HG03025 (cell line): Measurements from ENCODE around the gene INHA.

Experiments
- ATAC-seq: cut with Tn5 transposase; IDR thresholded peaks from one replicate; pipeline ENCODE4 v1.9.1; 2021; ENCODE audit warnings: mild to moderate bottlenecking, moderate library complexity; ENCODE audit not compliant: unreplicated experiment, low FRiP score

The INHA gene, protein sequence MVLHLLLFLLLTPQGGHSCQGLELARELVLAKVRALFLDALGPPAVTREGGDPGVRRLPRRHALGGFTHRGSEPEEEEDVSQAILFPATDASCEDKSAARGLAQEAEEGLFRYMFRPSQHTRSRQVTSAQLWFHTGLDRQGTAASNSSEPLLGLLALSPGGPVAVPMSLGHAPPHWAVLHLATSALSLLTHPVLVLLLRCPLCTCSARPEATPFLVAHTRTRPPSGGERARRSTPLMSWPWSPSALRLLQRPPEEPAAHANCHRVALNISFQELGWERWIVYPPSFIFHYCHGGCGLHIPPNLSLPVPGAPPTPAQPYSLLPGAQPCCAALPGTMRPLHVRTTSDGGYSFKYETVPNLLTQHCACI

DNA sequence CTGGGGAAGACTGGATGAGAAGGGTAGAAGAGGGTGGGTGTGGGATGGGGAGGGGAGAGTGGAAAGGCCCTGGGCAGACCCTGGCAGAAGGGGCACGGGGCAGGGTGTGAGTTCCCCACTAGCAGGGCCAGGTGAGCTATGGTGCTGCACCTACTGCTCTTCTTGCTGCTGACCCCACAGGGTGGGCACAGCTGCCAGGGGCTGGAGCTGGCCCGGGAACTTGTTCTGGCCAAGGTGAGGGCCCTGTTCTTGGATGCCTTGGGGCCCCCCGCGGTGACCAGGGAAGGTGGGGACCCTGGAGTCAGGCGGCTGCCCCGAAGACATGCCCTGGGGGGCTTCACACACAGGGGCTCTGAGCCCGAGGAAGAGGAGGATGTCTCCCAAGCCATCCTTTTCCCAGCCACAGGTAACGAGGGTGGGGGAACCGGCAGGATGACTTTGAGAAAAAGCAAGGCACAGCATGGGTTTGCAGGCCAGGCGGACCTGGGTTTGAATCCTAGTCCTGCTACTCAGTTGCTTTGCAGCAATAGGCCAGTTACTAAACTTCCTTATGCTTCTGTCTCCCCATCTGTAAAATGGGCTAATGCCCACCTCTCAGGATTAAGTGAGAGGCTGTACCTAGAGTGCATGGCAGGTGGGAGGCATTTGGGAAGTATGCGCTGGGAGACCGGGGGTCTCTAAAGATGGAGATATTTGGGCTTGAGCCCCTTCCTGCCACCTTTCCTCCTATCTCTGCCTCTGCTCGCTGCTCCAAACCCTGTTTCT lies at the start of gene INHA:
INHA (plus strand) TSS at position 74 of the 765 bp plus-strand sequence; CDS start at position 139, 65 bp downstream.
- no peak for ATAC-seq

DNA sequence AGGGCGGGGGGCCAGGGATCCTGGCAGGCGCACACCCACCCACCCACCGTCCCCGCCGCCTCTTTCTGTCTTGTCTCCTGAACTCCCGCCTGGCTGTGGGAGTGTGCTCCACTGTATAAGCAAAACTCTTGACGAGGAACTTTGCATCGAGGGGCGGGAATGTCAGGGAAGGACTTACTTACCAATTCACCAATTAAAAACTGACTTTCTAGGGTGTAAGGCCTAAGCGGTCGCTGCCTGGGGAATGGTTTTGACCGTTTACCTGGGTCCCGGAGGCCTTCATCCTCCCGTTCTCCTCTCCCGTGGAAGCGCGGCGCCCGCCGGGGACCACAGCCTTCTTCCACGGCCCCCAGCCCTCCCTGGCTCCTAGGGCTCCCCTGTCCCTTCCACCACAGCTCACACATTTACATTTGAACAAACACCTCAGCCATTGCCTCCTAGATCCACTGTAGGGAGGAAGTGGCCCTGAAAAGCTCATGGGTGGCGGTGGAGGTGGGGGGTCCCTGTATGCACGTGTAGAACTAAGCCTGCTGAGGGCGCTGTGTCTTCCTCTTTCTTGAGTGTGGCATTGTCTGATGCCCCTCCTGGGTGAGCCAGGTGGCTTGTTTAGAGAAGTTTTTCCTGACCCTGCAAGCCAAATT lies 49.0 kb upstream of the INHA start:
- ATAC-seq: no peak

- ATAC-seq: no peak
Measured at GRCh38 chr2:219524817-219525216, 47.3 kb upstream of the INHA start.

- no peak for ATAC-seq
Measured at GRCh38 chr2:219525533-219526232, 46.4 kb upstream of the INHA start.

DNA sequence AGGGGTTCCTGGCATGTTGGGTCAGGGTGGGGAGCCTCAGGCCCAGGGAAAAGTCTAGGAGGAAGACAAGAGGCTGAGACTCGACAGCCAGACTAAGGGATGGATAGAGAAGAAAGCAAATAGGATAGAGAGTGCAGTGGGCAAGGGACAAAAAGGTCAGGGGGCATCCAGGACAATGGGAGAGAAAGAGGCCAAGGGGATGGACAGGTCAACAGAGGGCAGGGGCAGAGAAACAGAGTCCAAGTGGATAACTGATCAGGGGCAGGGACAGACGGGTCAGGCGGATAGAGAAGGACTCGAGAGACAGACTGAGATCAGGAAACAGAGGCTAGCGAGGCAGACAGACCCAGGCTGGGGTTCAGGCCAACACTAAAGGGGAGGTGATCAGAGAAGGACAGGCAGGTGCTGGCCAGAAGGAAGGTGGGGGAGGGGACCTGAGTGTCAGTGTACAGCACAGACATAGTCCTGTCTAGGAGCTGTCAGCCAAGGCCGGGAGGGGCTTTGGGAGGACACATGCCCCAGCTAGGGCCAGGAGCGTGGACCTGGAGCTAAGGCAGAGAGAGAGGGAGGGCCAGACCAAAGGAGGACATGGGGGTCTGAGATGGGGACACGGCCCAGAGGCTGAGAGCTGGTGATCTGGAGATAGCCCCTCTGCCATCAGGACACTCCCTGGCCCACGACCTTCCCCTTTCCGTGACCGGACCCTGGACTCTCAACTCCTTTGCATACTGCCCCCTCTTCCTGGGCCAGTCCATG lies 45.6 kb upstream of the INHA start:
- no peak for ATAC-seq

DNA sequence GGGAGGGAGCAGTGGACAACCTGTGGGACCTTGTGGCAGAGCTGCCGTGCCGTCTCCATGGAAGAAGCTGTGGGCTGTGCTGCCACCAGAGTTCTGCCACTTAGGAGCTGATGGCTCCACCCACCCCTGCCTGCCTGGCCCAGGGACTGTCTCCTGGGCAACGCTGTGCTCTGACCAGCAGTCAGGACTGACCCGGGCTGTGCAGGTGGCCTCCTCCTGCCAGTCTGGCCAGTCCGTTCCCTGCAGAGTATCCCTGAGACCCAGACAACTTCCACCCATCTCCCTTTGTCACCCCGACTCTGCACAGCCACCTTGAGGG lies 45.1 kb upstream of the INHA start:
- no peak for ATAC-seq

- ATAC-seq: no peak
Measured at GRCh38 chr2:219527472-219527871, 44.6 kb upstream of the INHA start.

DNA sequence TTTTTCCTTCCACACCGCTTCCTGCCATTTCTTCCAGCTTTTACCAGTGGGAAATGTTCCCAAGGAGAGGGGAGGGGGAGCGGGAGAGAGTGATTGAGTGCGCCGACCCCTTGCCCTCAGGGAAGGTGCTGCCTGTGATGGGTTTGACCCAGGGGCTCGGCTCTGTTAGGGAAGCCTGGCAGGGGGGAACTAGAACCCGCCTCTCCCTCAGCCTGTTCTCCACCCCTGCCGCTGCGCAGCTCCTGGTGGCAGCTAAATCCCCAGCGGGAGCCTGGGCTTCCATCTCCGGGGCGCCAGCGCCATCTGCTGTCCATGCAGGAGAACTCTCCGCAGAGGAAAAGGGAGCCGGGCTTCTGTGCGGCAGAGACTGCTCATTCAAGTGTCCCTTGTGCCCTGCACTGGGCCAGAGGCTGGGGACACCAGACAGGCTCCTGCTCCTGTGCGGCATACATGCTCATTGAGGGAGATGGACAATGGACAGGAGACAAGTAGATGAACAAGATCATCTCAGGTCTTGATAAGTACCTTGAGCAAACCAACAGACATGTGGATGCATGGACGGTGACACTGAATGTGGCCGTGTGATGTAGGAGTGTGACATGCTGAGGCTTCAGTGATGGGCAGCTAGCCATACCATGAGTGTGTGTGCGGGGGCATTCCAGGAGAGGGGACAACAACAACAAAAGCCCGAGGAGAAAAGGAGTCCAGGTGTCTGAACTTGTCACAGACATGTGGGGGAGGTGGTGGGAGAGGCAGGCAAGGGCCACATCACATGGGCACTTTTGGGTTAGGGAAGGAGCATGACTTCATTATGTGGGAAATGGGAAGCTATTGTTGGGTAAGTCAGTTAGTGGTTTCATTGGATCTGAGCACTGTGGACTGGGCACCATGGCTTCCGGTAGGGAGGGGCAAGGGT lies 41.8 kb upstream of the INHA start:
- ATAC-seq: no peak

- no peak for ATAC-seq
Measured at GRCh38 chr2:219531639-219532377, 40.3 kb upstream of the INHA start.

DNA sequence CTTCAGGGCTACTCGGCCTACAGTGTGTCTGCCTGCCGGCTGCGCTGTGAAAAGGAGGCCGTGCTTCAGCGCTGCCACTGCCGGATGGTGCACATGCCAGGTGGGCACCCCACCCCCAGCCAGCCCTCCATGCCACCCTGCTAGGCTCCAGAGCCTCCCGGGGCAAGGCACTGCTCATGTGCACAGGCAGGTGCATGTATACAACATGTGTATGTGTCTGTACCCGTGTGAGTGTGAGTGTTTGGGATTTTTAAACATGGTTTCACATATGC lies 39.8 kb upstream of the INHA start:
- no peak for ATAC-seq

DNA sequence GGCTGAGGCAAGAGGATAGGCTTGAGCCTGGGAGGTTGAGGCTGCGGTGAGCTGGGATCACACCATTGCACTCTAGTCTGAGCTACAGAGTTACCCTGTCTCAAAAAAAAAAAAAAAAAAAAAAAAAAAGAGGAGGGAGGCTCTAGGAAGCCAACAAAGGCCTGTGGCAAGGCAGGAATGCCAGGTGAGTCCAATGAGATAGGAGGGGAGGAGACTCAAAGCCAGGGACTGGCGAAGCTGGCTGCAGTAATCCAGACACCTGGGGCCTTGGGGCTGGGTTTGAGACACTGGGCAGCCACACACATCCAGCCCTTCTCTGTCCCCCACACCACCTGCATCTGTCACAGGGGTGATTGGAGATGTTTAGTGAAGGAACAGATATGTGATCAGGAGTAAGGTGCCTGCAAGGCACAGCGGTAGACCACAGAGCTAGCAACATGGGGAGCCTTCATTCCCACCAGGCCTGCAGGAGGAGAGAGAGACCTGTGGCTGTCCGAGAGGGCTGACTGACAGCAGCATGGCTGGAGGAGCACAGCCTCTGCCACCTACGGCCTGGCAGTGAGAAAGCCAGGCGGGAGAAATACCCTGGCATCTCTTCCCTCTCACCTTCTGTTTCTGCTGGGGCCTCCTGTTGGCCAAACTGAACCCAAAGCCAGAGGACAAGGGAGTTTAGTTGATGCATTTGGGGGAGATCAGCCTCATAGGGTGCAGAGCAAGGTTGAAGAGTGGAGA lies 38.0 kb upstream of the INHA start:
- no peak for ATAC-seq

- no peak for ATAC-seq
Measured at GRCh38 chr2:219536425-219536824, 35.7 kb upstream of the INHA start.

DNA sequence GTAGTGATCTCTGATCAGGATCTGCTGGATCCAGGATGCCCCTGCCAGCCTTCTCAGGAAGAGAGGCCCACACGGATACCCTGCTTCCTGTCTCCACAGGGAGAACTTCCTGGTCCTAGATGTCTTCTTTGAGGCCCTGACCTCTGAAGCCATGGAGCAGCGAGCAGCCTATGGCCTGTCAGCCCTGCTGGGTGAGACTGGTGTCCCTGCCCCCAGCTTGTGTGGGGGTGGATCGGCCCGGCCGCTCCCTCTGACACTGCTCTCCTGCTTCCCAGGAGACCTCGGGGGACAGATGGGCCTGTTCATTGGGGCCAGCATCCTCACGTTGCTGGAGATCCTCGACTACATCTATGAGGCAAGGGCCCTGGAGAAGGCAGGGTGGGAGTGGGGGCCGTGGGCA lies 35.1 kb upstream of the INHA start:
- ATAC-seq: no peak

GRCh38 chr2:219537657-219538488 lies 34.2 kb upstream of the INHA start:
- ATAC-seq: no peak

DNA sequence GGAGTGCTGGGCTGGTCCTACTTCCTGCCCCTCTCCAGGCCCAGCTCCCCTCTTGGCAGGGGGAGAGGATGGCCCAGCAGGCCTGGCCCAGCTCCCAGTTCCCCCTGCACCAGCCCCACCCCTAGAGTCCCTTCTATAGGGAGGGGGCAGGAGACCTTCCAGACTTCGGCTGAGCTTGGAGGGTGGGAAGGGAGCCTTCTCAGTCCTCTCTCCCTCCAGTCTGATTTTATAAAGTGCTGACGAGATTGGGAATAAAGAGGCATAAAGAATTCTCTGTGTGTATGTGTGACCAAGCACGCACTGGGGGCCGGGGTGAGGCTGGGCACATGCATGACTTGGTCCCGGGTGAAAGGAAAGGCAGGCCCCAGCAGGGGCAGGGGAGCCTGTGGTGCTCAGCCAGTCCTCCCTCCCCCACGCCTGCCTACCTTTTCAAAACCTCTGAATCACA lies 33.6 kb upstream of the INHA start:
- ATAC-seq: no peak

- no peak for ATAC-seq
Measured at GRCh38 chr2:219538956-219539788, 32.9 kb upstream of the INHA start.
